HG03280 (cell line): ENCODE data around the gene D2HGDH.
"Not testable (repeated sequence)": the region's sequence is repeated elsewhere in the genome, so short reads cannot be mapped to it uniquely, and the experiment has no call there.

Experiments
- ATAC-seq: cut with Tn5 transposase; IDR thresholded peaks from one replicate; pipeline ENCODE4 v1.9.1; 2021; ENCODE audit warnings: mild to moderate bottlenecking, moderate library complexity; ENCODE audit not compliant: unreplicated experiment

The D2HGDH gene

GRCh38 chr2:241748468-241749256 lies 14.2 kb downstream of the D2HGDH start:
- ATAC-seq, result no peak

GRCh38 chr2:241750076-241750840 lies 15.8 kb downstream of the D2HGDH start:
- no peak for ATAC-seq

GRCh38 chr2:241751152-241751551 lies 16.7 kb downstream of the D2HGDH start:
- no peak for ATAC-seq

- ATAC-seq, result no peak
Observed at GRCh38 chr2:241751776-241752175, 17.3 kb downstream of the D2HGDH start.

- ATAC-seq, result no peak
Observed at GRCh38 chr2:241752253-241752652, 17.8 kb downstream of the D2HGDH start.

GRCh38 chr2:241752689-241753276 lies 18.4 kb downstream of the D2HGDH start:
- ATAC-seq, result no peak

GRCh38 chr2:241753493-241753892 lies 19.1 kb downstream of the D2HGDH start:
- ATAC-seq, result no peak

- no peak for ATAC-seq
Observed at GRCh38 chr2:241754042-241754441, 19.6 kb downstream of the D2HGDH start.

GRCh38 chr2:241755166-241755565 lies 20.7 kb downstream of the D2HGDH start:
- ATAC-seq, result no peak

- ATAC-seq, result no peak
Observed at GRCh38 chr2:241755777-241756176, 21.3 kb downstream of the D2HGDH start.

GRCh38 chr2:241759067-241759807 lies 24.8 kb downstream of the D2HGDH start:
- no peak for ATAC-seq

GRCh38 chr2:241759893-241760292 lies 25.5 kb downstream of the D2HGDH start:
- not testable (repeated sequence) for ATAC-seq

- ATAC-seq, result no peak
Observed at GRCh38 chr2:241760301-241760771, 25.9 kb downstream of the D2HGDH start.

- no peak for ATAC-seq
Observed at GRCh38 chr2:241762321-241762932, 28.0 kb downstream of the D2HGDH start.

GRCh38 chr2:241762933-241763369 lies 28.5 kb downstream of the D2HGDH start:
- no peak for ATAC-seq

GRCh38 chr2:241763551-241764274 lies 29.3 kb downstream of the D2HGDH start:
- no peak for ATAC-seq

- no peak for ATAC-seq
Observed at GRCh38 chr2:241764275-241765241, 30.1 kb downstream of the D2HGDH start.

- ATAC-seq, result no peak
Observed at GRCh38 chr2:241767464-241768250, 33.2 kb downstream of the D2HGDH start.
